Endothelial cell of umbilical vein (primary cell): ENCODE results near the gene CLIC3.

ENCODE experiments used
- CTCF ChIP-seq, 2 donors: IDR thresholded peaks; 1 replicate in 1 of 2; 2 replicates in 1 of 2; pipeline ENCODE4 v1.5.1; 2011; ENCODE audit warnings: low read length in 2 of 2, mild to moderate bottlenecking in 2 of 2, moderate library complexity in 2 of 2, control low read depth in 1 of 2, inconsistent platforms in 1 of 2, low read depth in 1 of 2; ENCODE audit not compliant: insufficient read depth in 1 of 2; ENCODE audit errors: extremely low read depth in 1 of 2
- GATA2 ChIP-seq: IDR thresholded peaks from 2 replicates; pipeline ENCODE4 v1.7.0; 2011; ENCODE audit warnings: low read depth, mild to moderate bottlenecking, moderate library complexity, mixed read lengths, low read length; ENCODE audit not compliant: insufficient read length, insufficient read depth
- MAX ChIP-seq: IDR thresholded peaks from 2 replicates; pipeline ENCODE4 v1.6.1; 2011; ENCODE audit not compliant: insufficient read depth, insufficient read length
- POLR2AphosphoS5 ChIP-seq: IDR thresholded peaks from 2 replicates; pipeline ENCODE4 v1.6.1; 2012; ENCODE audit warnings: low read depth, mild to moderate bottlenecking, control low read depth, low read length, moderate library complexity; ENCODE audit not compliant: insufficient read depth

- TF ChIP-seq GATA2, result no peak
- no peak for TF ChIP-seq CTCF (IDR thresholded peaks at IDR 0.05; ENCODE audit: extremely low read depth in 1 of 2, insufficient read depth in 1 of 2, low read depth in 1 of 2, low read length in 2 of 2)
- TF ChIP-seq POLR2AphosphoS5, result no peak
- TF ChIP-seq MAX, result no peak
These were observed 27.2 kb downstream of the CLIC3 start for GRCh38 chr9:136969150-136969549.
